Esophagus squamous epithelium (tissue), 4 donors: Measurements from ENCODE around the gene AFAP1L1.

Experiments
- CTCF ChIP-seq, 6 experiments: fragments of 450-650 bp in 4 of 6; fragments of 200-600 bp in 2 of 6; sonication (generic) in 2 of 6; IDR thresholded peaks; one replicate each; pipeline ENCODE4 v1.5.1; 2016 to 2019; ENCODE audit warnings: antibody characterized with exemption in 6 of 6, mild to moderate bottlenecking in 4 of 6, moderate library complexity in 4 of 6
- POLR2A ChIP-seq, 4 donors: fragments of 450-650 bp; IDR thresholded peaks; one replicate each; pipeline ENCODE4 v1.6.1; 2017; ENCODE audit warnings: antibody characterized with exemption in 4 of 4, mild to moderate bottlenecking in 4 of 4, moderate library complexity in 3 of 4

- TF ChIP-seq CTCF (IDR thresholded peaks at IDR 0.05) = no peak
- TF ChIP-seq POLR2A (IDR thresholded peaks at IDR 0.05) = no peak
These were observed 47.4 kb upstream of the AFAP1L1 start for GRCh38 chr5:149224282-149224681.
